Measurements from ENCODE around the gene LTB4R2. TPM values are rescaled to one million over a fixed set of nuclear protein-coding genes. Genes with fewer than 3 reads are reported as not detected.

Gene LTB4R2
- total and polyA plus RNA-seq, 2 of the 8 experiments (the other 6 are each of a cell fraction or from before 2014, with no cell fraction given), result 5.3 to 6.7 TPM

DNA sequence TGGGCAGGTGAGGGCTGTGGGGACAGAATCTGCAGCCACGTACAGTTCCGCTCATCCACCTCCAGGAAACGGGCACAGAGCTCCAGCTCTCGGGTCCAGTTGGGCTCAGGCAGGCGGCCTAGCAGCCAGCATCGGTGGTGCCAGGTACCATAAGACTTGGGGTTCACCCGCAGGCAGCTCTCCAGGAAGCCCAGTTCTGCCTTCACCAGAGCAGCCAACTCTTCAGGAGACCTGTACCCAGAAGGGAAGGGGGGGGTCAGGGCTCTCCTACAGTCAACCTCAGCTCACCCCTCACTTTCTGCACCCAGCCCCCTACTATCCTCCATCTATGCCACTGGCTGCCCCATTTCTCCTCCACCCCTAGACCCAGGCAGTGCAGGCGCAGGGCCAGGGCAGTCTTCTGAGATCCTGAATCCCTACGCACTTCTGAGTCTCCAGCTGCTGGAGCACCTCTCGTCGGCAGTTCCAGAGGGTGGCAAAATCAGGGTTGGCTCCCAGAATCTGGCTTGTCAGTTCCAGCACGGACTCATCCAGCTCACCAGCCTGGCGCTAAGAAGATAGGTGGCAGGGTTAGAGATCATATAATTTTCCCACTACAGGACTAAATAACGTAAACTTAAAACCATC is 39.9 kb upstream of the LTB4R2 start (continued):
- no peak for TF ChIP-seq NANOG (IDR thresholded peaks at IDR 0.05; ENCODE audit: insufficient read depth, low read depth, low read length, poor library complexity, severe bottlenecking)
- TF ChIP-seq SUZ12 (IDR thresholded peaks at IDR 0.05; ENCODE audit: low read length), result no peak
- no peak for TF ChIP-seq EGR1 (IDR thresholded peaks at IDR 0.05; ENCODE audit: borderline replicate concordance, low read depth, low read length)
- TF ChIP-seq POLR2A (IDR thresholded peaks at IDR 0.05; ENCODE audit: control extremely low read depth in 1 of 2, low read depth in 2 of 2, low read length in 2 of 2), result no peak
- TF ChIP-seq CHD2 (IDR thresholded peaks at IDR 0.05; ENCODE audit: low read length), result no peak
- no peak for TF ChIP-seq CEBPB (IDR thresholded peaks at IDR 0.05; ENCODE audit: low read depth, low read length)
- no peak for TF ChIP-seq BCL11A (IDR thresholded peaks at IDR 0.05; ENCODE audit: low read depth in 2 of 2, low read length in 2 of 2)
